Vagina (tissue), 2 donors: Measurements from ENCODE around the gene SMTNL1. TPM values are rescaled to one million over a fixed set of nuclear protein-coding genes. Genes with fewer than 3 reads are reported as not detected.

Experiments used
- DNase-seq, 2 donors: peaks; one replicate each; pipeline ENCODE4 v3.0.0-alpha.2; 2017; ENCODE audit errors: extremely low spot score in 2 of 2
- H3K27ac ChIP-seq: fragments of 200-600 bp; sonication (generic); one replicate; pipeline ENCODE4 v1.5.1; 2019
- H3K27me3 ChIP-seq: fragments of 200-600 bp; sonication (generic); one replicate; pipeline ENCODE4 v1.5.1; 2019
- H3K36me3 ChIP-seq, 2 donors: fragments of 200-600 bp; sonication (generic); one replicate each; pipeline ENCODE4 v1.5.1; 2017 to 2019
- H3K4me1 ChIP-seq: fragments of 200-600 bp; sonication (generic); one replicate; pipeline ENCODE4 v1.5.1; 2019
- H3K4me3 ChIP-seq, 2 donors: fragments of 200-600 bp; sonication (generic); 1 replicate in 1 of 2; 2 replicates in 1 of 2; pipeline ENCODE4 v1.5.1; 2016 to 2019
- H3K9me3 ChIP-seq: fragments of 200-600 bp; sonication (generic); one replicate; pipeline ENCODE4 v1.5.1; 2019
- POLR2A ChIP-seq, 2 donors: fragments of 450-650 bp; IDR thresholded peaks; one replicate each; pipeline ENCODE4 v1.6.1; 2017; ENCODE audit warnings: antibody characterized with exemption in 2 of 2, mild to moderate bottlenecking in 2 of 2, moderate library complexity in 2 of 2
- POLR2AphosphoS5 ChIP-seq, 2 donors: sonication (generic); formaldehyde crosslinking; IDR thresholded peaks; one replicate each; pipeline ENCODE4 v1.9.0; 2017; ENCODE audit warnings: antibody characterized with exemption in 2 of 2, mild to moderate bottlenecking in 2 of 2, low read depth in 1 of 2; ENCODE audit not compliant: insufficient read depth in 1 of 2
- intact Hi-C: fragments of 100-400 bp; cut with DNase I; formaldehyde crosslinking; loops from one replicate; pipeline ENCODE4 v1.15.1; 2023
- total RNA-seq: library from RNA; depleted of rRNA; stranded (reverse); fragments of >200 nt; gene quantifications from one replicate; pipeline ENCODE4 v1.2.3, GENCODE V29; 2016
- TF ChIP-seq, protein P1 (sequence below), 3 experiments: fragments of 450-650 bp in 2 of 3; fragments of 200-600 bp in 1 of 3; sonication (generic) in 1 of 3; IDR thresholded peaks; one replicate each; pipeline ENCODE4 v1.5.1; 2017 to 2019; ENCODE audit warnings: antibody characterized with exemption in 3 of 3, mild to moderate bottlenecking in 2 of 3, moderate library complexity in 2 of 3

Gene SMTNL1
- total RNA-seq, 1 donor from 2014 or later: not detected

DNA sequence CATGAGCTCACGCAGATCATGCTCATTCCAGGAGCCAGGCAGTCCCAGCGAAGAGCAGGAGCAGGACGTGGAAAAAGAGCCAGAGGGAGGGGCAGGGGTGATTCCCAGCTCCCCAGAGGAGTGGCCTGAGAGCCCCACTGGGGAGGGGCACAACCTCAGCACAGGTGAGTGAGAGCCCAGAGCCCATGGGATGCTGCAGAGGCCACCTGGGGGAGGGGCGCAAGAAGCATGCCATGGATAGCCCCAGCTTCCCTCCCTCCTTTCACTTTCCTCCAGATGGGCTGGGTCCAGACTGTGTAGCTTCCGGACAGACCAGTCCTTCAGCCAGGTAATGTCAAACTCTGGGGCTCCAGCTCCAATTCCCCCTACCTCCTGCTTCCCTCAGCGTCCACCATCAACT, 6.2 kb downstream of the SMTNL1 start:
- no peak overlapping the region for H3K27ac ChIP-seq
- no peak for DNase-seq
- H3K9me3 ChIP-seq: no peaks in the 10 kb centered on the region
- intact Hi-C loops: no loop called here
- TF ChIP-seq POLR2AphosphoS5 (IDR thresholded peaks at IDR 0.05; ENCODE audit: insufficient read depth in 1 of 2, low read depth in 1 of 2) (no peak), POLR2A (IDR thresholded peaks at IDR 0.05) (no peak)
- TF ChIP-seq, protein P1, sequence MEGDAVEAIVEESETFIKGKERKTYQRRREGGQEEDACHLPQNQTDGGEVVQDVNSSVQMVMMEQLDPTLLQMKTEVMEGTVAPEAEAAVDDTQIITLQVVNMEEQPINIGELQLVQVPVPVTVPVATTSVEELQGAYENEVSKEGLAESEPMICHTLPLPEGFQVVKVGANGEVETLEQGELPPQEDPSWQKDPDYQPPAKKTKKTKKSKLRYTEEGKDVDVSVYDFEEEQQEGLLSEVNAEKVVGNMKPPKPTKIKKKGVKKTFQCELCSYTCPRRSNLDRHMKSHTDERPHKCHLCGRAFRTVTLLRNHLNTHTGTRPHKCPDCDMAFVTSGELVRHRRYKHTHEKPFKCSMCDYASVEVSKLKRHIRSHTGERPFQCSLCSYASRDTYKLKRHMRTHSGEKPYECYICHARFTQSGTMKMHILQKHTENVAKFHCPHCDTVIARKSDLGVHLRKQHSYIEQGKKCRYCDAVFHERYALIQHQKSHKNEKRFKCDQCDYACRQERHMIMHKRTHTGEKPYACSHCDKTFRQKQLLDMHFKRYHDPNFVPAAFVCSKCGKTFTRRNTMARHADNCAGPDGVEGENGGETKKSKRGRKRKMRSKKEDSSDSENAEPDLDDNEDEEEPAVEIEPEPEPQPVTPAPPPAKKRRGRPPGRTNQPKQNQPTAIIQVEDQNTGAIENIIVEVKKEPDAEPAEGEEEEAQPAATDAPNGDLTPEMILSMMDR (IDR thresholded peaks at IDR 0.05): no peak
- no peaks in the 10 kb centered on the region for H3K27me3 ChIP-seq
- no peaks in the 10 kb centered on the region for H3K4me1 ChIP-seq
- peaks cover 0 to 12% of the 10 kb centered on the region in 2 donors for H3K36me3 ChIP-seq
- no peak overlapping the region for H3K4me3 ChIP-seq

DNA sequence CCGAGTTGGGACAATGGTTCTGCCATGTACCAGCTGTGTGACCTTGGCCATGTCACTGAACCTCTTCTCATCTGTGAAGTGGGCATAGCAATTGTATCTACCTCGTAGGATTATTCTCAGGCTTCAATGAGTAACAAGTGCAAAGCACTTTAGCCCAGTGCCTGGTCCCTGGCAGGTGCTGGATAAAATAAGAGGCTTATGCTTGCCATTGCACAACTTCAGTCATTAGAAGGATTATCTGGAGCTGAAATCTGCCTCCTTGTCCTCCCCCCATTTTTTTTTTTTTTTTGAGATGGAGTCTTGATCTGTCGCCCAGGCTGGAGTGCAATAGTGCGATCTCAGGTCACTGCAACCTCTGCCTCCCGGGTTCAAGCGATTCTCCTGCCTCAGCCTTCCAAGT, 7.2 kb downstream of the SMTNL1 start:
- Histone ChIP-seq H3K4me3 (no peak overlapping the region), H3K27ac (no peak overlapping the region), H3K27me3 (no peaks in the 10 kb centered on the region), H3K9me3 (no peaks in the 10 kb centered on the region), H3K4me1 (no peaks in the 10 kb centered on the region), H3K36me3 (peaks cover 0 to 17% of the 10 kb centered on the region in 2 donors)
- no peak for DNase-seq
- intact Hi-C loops: no loop called here
- TF ChIP-seq, protein P1 (IDR thresholded peaks at IDR 0.05): no peak
- no peak for TF ChIP-seq POLR2A (IDR thresholded peaks at IDR 0.05)
- no peak for TF ChIP-seq POLR2AphosphoS5 (IDR thresholded peaks at IDR 0.05; ENCODE audit: insufficient read depth in 1 of 2, low read depth in 1 of 2)

DNA sequence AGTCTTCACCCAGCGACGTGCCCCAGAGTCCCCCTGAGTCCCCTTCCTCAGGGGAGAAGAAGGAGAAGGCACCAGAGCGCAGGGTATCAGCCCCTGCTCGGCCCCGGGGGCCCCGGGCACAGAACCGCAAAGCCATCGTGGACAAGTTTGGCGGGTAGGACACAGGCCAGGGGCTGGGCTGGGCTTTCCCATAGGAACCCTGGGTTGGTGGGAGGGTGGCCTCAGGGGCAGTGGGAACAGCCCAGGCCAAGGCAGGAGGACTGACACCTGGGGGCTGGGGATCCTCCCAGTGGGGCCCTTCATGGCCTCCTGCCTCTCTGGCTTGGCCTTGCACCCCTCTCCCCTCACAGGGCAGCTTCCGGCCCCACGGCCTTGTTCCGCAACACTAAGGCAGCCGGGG, 8.5 kb downstream of the SMTNL1 start:
- peaks cover 0 to 29% of the 10 kb centered on the region in 2 donors for H3K36me3 ChIP-seq
- no peak overlapping the region for H3K27ac ChIP-seq

DNA sequence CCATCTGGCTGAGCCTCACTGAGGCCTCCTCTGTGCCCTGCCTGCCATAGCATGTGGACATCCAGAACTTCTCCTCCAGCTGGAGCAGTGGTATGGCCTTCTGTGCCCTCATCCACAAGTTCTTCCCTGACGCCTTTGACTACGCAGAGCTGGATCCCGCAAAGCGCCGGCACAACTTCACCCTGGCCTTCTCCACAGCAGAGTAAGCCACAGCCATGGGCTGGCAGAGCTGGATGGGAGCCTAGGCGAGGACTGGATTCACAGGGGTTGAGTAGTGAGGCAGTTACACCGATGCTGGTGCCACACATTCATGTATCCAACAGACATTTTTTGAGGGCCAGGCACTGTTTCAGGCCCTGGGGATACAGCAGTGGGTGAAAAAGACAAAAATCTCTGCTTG, 9.1 kb downstream of the SMTNL1 start:
- TF ChIP-seq POLR2A (IDR thresholded peaks at IDR 0.05): no peak
- TF ChIP-seq POLR2AphosphoS5 (IDR thresholded peaks at IDR 0.05; ENCODE audit: insufficient read depth in 1 of 2, low read depth in 1 of 2): no peak
- TF ChIP-seq, protein P1 (IDR thresholded peaks at IDR 0.05): no peak
- no peak for DNase-seq
- intact Hi-C loops: no loop called here
- Histone ChIP-seq H3K4me3 (no peak overlapping the region), H3K36me3 (peaks cover 0 to 35% of the 10 kb centered on the region in 2 donors), H3K9me3 (no peaks in the 10 kb centered on the region), H3K27ac (no peak overlapping the region), H3K27me3 (no peaks in the 10 kb centered on the region), H3K4me1 (no peaks in the 10 kb centered on the region)

More for the DNA sequence above, 8.5 kb downstream of the SMTNL1 start:
- no peaks in the 10 kb centered on the region for H3K9me3 ChIP-seq
- no peak for DNase-seq
- TF ChIP-seq, protein P1 (IDR thresholded peaks at IDR 0.05): no peak
- no peak for TF ChIP-seq POLR2AphosphoS5 (IDR thresholded peaks at IDR 0.05; ENCODE audit: insufficient read depth in 1 of 2, low read depth in 1 of 2)
- no peak for TF ChIP-seq POLR2A (IDR thresholded peaks at IDR 0.05)
- no peaks in the 10 kb centered on the region for H3K27me3 ChIP-seq
- no peak overlapping the region for H3K4me3 ChIP-seq
- intact Hi-C loops: no loop called here
- no peaks in the 10 kb centered on the region for H3K4me1 ChIP-seq

DNA sequence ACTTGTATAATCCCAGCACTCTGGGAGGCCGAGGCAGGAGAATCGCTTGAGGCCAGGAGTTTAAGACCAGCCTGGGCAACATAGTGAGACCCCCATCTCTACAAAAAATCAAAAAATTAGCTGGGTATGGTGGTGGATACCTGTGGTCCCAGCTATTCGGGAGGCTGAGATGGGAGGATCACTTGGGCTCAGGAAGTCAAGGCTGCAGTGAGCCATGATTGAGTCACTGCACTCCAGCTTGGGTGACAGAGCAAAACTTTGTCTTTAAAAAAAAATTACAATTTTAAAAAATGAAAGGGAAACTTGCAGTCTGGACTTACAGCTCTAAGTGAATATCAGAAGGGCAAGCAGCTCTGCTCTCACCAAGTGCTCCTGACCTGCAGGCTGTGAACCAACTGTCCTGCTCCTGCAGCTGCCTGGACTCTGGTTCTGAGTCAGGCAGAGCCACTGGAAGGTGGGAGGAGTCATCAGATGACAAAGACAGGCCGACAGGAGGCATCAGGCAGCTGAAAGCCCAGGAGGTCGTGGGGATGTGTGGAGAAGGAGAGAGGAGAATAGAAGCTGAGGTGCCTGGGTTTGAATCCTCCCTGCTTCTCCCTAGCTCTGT, 9.6 kb downstream of the SMTNL1 start:
- H3K27me3 ChIP-seq: no peaks in the 10 kb centered on the region
- TF ChIP-seq, protein P1 (IDR thresholded peaks at IDR 0.05): no peak
- TF ChIP-seq POLR2AphosphoS5 (IDR thresholded peaks at IDR 0.05; ENCODE audit: insufficient read depth in 1 of 2, low read depth in 1 of 2) (no peak), POLR2A (IDR thresholded peaks at IDR 0.05) (no peak)
- H3K36me3 ChIP-seq: peaks cover 0 to 40% of the 10 kb centered on the region in 2 donors
- no peaks in the 10 kb centered on the region for H3K9me3 ChIP-seq
- no peak overlapping the region for H3K4me3 ChIP-seq
- no peaks in the 10 kb centered on the region for H3K4me1 ChIP-seq
- no peak overlapping the region for H3K27ac ChIP-seq
- intact Hi-C loops: no loop called here
- DNase-seq: no peak
